Right atrium auricular region (tissue), 2 donors: ENCODE measurements around the gene STARD8. TPM values are rescaled to one million over a fixed set of nuclear protein-coding genes. Genes with fewer than 3 reads are reported as not detected.

Source experiments
- DNase-seq: peaks from one replicate; pipeline ENCODE4 v3.0.0-alpha.2; 2019; ENCODE audit warnings: low spot score
- H3K27ac ChIP-seq, 2 donors: fragments of 200-600 bp; sonication (generic); 1 replicate in 1 of 2; 2 replicates in 1 of 2; pipeline ENCODE4 v1.5.1; 2016 to 2019
- H3K27me3 ChIP-seq, 2 donors: fragments of 200-600 bp; sonication (generic); one replicate each; pipeline versions ENCODE4 v1.5.1 to v1.6.0; 2017 to 2019
- H3K36me3 ChIP-seq: fragments of 200-600 bp; sonication (generic); one replicate; pipeline ENCODE4 v1.5.1; 2016
- H3K4me1 ChIP-seq, 2 donors: fragments of 200-600 bp; sonication (generic); one replicate each; pipeline versions ENCODE4 v1.5.1 to v1.6.0; 2017 to 2019
- H3K4me3 ChIP-seq, 2 donors: fragments of 200-600 bp; sonication (generic); 1 replicate in 1 of 2; 2 replicates in 1 of 2; pipeline ENCODE4 v1.5.1; 2017 to 2019; ENCODE audit warnings: mild to moderate bottlenecking in 1 of 2, moderate library complexity in 1 of 2
- H3K9me3 ChIP-seq, 2 donors: fragments of 200-600 bp; sonication (generic); one replicate each; pipeline ENCODE4 v1.5.1; 2019
- CTCF ChIP-seq, 2 donors: fragments of 200-600 bp; sonication (generic); IDR thresholded peaks; one replicate each; pipeline ENCODE4 v1.5.1; 2019; ENCODE audit warnings: antibody characterized with exemption in 2 of 2
- total RNA-seq, 2 donors: library from RNA; depleted of rRNA; stranded (reverse); fragments of >200 nt; gene quantifications; one replicate each; pipeline ENCODE4 v1.1.0, GENCODE V29; 2016

STARD8 gene
- total RNA-seq, 2 donors from 2014 or later, result 8.3 to 14.6 TPM

DNA sequence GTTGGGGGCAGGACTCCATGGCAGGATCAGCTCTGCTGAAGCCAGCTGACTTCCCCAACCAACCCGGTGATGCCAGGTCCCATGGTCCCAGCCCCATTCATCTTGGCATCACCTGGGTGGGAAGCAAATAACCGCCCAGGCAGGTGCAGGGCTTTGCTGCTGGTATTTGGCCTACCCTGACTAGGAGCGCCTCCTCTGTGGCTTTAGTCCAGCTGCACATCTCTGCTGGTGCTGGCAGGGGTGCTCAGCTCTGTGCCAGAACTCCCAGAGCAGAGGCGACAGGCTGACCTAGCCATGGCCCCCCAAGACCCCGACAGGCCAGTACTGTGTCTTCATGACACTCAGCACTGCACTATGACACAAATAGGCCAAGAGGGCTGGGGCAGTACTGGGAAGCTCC is 64.4 kb downstream of the STARD8 start:
- Histone ChIP-seq H3K4me1 (peaks cover 0 to 23% of the 10 kb centered on the region in 2 donors), H3K4me3 (no peak overlapping the region), H3K9me3 (no peaks in the 10 kb centered on the region), H3K36me3 (no peaks in the 10 kb centered on the region), H3K27me3 (no peaks in the 10 kb centered on the region), H3K27ac (no peak overlapping the region)
- DNase-seq, result no peak
- no peak for TF ChIP-seq CTCF (IDR thresholded peaks at IDR 0.05)

DNA sequence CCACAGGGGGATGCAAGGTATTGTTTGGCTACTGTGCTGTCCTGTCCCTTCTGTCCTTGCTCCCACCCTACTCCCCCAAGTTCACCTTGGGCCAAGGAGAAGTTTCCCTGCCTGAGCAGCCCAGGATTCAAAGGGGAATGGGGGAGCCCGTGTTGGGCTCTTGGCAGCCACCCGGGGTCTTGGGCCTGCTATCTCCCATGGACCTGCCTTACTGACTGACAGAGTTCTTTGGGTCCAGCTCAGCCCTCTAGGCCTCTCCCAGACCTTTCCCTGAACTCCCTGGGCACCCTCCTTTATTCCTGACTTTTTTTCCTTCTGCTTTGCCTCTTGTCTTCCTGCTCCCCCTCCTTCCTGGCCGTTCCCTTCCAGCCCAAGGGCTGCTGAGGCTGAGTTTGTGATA is 67.4 kb downstream of the STARD8 start:
- no peak for TF ChIP-seq CTCF (IDR thresholded peaks at IDR 0.05)
- no peak overlapping the region for H3K4me3 ChIP-seq

GRCh38 chrX:68717196-68717595 is 69.7 kb downstream of the STARD8 start:
- H3K36me3 ChIP-seq, result peaks cover 9% of the 10 kb centered on the region

More for the DNA sequence above, 67.4 kb downstream of the STARD8 start:
- Histone ChIP-seq H3K27me3 (no peaks in the 10 kb centered on the region), H3K27ac (no peak overlapping the region), H3K4me1 (peaks cover 0 to 7% of the 10 kb centered on the region in 2 donors), H3K36me3 (no peaks in the 10 kb centered on the region), H3K9me3 (no peaks in the 10 kb centered on the region)
- DNase-seq, result no peak

DNA sequence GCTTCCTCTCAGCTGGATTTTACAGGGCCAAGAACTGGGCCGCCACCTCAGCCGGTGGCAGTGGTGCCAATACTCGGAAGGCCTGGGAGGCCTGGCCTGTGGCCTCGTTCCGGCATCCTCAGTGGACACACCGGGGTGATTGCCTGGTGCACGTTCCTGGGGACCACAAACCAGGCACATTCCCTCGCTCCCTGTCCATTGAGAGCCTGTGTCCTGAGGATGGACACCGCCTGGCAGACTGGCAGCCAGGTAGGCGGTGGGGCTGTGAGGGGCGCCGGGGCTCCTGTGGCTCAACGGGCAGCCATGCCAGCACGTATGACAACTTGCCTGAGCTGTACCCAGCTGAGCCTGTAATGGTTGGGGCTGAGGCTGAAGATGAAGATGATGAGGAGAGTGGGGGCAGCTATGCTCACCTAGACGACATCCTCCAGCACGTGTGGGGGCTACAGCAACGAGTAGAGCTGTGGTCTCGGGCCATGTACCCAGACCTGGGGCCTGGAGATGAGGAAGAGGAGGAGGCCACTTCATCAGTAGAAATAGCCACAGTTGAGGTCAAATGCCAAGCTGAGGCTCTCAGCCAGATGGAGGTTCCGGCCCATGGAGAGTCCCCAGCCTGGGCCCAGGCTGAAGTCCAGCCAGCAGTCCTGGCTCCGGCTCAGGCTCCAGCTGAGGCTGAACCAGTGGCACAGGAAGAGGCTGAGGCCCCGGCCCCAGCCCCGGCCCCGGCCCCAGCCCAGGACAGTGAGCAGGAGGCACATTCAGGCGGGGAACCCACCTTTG is 70.4 kb downstream of the STARD8 start:
- no peak for TF ChIP-seq CTCF (IDR thresholded peaks at IDR 0.05)
- peaks cover 15% of the 10 kb centered on the region for H3K36me3 ChIP-seq
- no peaks in the 10 kb centered on the region for H3K9me3 ChIP-seq
- no peak for DNase-seq
- H3K27ac ChIP-seq, result no peak overlapping the region
- no peaks in the 10 kb centered on the region for H3K27me3 ChIP-seq
- H3K4me3 ChIP-seq, result no peak overlapping the region
- no peaks in the 10 kb centered on the region for H3K4me1 ChIP-seq

More at GRCh38 chrX:68717196-68717595, 69.7 kb downstream of the STARD8 start:
- H3K4me3 ChIP-seq, result no peak overlapping the region
- no peak for DNase-seq
- no peaks in the 10 kb centered on the region for H3K4me1 ChIP-seq
- H3K9me3 ChIP-seq, result no peaks in the 10 kb centered on the region
- TF ChIP-seq CTCF (IDR thresholded peaks at IDR 0.05), result no peak
- no peak overlapping the region for H3K27ac ChIP-seq
- H3K27me3 ChIP-seq, result no peaks in the 10 kb centered on the region

DNA sequence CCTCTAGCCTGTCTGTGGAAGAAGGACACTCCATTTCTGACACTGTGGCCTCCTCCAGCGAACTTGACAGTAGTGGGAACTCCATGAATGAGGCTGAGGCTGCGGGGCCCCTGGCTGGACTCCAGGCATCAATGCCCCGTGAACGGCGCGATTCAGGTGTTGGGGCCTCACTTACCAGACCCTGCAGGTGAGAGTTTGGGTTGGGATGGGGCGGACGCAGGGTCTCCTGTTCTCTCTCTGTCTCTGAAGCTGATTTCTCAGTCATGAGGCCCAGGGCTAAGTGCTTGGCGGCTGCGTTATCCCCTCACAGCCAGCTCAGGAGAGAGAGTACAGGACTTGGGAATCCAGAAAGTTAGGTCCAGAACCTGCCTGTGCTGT is 71.0 kb downstream of the STARD8 start:
- H3K4me3 ChIP-seq, result no peak overlapping the region
- H3K27me3 ChIP-seq, result no peaks in the 10 kb centered on the region
- TF ChIP-seq CTCF (IDR thresholded peaks at IDR 0.05), result no peak
- DNase-seq, result no peak
- peaks cover 15% of the 10 kb centered on the region for H3K36me3 ChIP-seq
- H3K27ac ChIP-seq, result no peak overlapping the region
- H3K9me3 ChIP-seq, result no peaks in the 10 kb centered on the region
- no peaks in the 10 kb centered on the region for H3K4me1 ChIP-seq
